Smooth muscle cell of the brain vasculature (primary cell): ENCODE data around the gene SFMBT1.
A peak's percentile ranks its signal among the peaks of the same experiment; 100 is the strongest.

Experiments used
- DNase-seq: peaks from one replicate; pipeline ENCODE4 v3.0.0-alpha.2; 2012; ENCODE audit warnings: low read depth, low spot score

SFMBT1 gene

DNA sequence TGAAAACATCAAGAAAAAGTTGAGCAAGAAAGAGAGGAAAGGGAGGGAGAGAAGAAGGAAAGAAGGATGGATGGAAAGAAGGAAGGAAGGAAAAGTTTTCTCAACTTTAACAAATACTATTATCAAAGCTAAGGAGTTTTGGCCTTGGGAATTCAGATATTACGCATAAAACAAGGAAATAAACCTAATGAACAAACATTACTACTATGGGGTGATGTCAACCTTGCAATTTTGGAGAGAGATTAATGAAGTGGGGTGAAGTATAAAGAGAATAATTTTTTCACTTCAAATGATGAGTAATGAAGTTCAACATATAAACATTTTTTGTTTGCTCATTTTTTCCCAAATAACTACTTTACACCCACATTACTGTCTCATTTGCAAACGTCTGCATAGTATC lies 55.2 kb downstream of the SFMBT1 start:
- no peak for DNase-seq

DNA sequence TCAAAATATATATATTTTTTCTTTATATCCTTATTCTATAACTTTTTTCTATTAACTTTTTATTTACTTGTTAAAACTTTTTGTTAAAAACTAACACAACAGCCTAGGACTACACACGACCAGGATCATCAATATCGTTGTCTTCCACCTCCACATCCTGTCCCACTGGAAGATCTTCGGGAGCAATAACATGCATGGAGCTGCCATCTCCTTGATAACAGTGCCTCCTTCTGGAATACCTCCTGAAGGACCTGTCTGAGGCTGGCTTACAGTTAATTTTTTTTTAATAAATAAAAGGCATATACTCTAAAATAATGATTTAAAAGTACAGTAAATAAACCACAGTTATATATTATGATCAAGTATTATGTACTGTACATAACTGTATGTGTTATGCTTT lies 58.9 kb downstream of the SFMBT1 start:
- no peak for DNase-seq

DNA sequence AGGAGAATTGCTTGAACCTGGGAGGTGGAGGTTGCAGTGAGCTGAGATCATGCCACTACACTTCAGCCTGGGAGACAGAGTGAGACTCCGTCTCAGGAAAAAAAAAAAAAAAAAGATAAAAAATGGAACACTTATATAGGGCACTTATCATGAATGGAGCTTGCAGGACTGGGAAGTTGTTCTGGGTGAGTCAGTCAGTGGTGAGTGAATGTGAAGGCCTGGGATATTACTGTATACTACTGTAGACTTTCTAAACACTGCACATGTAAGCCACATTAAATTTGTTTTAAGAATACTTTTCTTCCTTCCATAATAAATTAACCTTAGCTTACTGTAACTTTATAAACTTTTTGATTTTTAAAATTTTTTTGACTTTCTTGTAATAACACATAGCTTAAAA lies 59.8 kb downstream of the SFMBT1 start:
- DNase-seq = no peak

DNA sequence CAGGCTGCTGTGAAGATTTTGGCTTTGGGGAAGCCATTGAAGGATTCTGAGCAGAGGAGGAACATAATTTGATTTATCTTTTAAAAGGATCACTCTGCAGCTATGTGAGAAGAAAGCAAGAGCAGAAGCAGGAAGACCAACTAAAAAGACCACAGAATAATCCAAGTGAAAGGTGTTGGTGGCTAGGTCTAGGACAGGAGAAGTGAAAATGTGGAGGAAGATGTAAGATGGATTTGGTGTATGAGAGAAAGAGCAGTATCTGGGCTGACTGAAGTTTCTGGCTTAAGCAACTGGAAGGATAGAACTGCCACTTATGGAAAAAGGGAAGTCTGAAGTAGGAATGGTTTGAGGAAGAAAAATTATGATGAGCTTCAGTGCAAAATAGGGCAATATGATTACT lies 62.0 kb downstream of the SFMBT1 start:
- no peak for DNase-seq

DNA sequence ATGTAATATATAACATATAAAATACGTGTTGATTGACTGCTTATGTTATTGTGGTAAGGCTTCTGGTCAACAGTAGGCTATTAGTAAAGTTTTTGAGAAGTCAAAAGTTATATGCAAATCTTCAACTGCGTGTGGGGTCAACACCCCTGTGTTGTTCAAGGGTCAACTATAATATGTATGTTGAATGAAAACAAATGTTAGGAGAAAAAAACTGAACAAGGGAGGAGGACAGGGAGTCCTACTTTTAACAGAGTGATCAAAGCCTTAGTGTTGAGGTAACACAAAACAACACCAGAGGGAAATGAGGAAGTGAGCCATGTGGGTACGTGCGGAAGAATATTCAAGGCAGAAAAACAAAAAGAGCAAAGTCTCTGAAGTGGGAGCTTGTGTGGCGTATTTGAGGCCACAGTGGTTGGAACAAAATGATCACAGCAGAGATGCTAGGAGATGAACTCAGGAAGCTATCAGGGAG lies 62.5 kb downstream of the SFMBT1 start:
- no peak for DNase-seq

DNA sequence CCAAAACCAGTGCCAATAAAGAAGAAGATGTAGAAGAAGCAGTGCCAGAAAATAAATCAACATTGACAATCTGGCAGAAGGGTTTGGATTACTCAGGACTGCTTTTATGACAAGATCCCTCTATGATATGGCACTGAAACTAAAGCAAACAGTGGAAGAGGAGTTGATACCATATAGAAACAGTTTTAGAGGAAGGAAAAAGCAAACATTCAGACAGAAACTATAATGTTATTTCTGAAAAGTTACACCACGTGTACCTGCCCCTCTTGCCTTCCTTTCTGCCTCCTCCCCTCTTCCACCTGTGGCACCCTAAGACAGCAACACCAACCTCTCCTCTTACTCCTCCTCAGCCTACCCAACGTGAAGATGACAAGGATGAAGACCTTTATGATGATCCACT lies 63.0 kb downstream of the SFMBT1 start:
- DNase-seq = no peak

DNA sequence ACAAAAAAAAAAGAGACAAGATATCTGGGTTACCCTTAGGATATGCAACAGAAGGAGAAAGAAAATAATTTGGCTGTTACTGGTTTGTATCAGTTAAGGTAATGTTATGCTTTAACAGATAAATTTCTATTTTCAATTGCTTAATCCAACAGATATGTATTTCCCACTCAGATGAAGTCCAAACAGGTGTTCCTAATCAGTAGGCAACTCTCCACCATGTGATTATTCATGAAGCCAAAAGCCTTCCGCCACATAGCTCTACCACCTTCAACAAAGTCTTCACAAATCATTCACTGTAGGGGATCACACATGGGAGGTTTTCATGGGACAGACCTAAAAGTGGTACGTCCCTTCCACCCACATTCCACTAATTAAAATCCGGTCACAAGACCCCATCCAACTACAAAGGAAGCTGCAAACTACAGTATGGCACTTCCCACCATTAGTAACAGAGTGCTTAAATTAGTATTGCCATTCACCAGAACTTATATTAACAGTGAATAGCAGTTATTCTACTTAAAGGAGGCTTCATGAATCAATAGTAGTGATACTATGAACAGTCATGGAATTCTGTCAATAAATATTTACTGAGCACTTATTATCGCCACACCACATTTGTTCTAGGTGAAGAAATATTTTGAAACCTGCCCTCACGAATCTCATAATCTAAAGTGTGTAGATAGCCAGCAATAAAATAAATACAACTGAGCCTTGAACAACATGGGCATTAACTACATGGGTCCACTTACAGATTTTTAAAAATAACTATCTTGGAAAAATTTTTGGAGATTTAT lies 66.5 kb downstream of the SFMBT1 start:
- no peak for DNase-seq

DNA sequence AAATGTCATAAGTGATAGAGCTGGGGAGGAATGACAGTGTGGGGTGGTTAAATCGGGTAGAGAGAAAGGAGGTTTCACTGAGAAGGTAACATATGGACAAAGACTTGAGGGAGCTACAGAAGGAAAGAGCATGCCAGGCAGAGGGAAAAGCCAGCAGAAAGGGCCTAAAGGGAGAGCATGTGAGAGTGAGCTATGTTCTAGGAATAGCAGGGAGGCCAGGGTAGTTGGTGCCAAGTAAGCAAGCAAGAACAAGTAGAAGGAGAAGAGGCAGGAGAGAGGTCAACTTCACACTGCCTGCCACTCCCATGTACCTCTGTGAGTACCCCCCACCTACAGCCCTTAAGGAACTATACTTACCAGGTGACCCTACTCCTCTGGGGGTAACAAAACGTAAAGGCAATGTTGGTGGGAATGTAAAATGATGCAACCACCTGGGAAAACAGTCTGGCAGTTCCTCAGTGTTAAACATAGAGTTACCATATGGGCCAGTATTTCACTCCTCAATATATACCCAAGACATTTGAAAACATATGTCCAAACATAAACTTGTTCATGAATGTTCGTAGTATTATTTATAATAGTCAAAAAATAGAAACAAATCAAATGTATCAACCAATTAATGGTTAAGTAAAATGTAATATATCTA lies 67.6 kb downstream of the SFMBT1 start:
- DNase-seq = no peak

DNA sequence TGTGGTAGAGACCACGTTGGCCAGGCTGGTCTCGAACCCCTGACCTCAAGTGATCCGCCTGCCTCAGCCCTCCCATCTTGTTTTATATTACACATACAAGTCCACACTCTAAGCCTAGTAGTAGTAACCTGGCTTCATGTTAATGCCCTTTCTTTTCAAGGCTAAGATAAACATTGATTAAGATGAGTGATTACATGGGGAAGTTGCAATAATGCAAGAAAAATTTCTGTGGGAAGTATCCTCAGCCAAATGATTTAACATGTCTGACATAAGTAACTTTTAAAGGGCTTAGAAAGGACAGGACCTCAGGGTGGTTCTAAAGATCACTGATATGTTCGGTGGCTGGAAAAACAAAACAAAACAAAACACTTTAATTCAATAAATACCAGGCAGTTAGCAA lies 72.1 kb downstream of the SFMBT1 start:
- DNase-seq = no peak

DNA sequence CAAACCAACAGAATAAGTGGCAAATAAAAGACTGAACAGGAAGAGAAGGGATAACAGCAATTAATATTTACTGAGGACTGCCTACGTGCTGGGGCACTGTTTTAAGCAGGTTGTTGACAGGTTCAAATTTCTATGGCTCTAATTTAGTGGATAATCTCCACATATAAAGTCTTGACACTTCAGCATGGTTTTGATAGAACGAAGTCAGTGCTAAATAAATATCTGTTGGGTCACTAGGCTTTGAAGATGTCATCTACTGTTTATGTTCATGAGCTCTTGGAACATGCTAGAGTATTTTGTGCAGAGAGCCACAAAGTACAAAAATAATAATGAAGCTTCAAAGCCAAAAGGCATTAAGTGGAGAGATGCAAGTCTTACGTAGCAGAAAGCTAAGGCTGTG lies 74.0 kb downstream of the SFMBT1 start:
- no peak for DNase-seq

DNA sequence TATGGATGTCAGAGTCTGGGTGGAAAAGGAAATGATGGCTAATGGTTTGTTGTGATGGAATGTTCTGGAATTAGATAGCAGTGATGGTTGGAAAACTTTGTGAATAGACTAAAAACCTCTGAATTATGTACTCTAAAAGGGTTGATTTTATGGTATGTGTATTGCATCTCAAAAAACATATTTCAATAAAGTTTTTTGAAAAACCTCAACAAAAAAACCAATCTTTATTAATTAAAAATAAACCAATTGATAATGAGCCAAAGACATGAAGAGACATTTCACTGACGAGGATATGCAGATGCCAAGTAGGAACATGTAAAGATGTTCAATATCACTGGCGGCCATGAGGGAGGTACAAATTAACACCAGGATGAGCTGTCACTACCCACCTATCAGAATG lies 78.5 kb downstream of the SFMBT1 start:
- no peak for DNase-seq

DNA sequence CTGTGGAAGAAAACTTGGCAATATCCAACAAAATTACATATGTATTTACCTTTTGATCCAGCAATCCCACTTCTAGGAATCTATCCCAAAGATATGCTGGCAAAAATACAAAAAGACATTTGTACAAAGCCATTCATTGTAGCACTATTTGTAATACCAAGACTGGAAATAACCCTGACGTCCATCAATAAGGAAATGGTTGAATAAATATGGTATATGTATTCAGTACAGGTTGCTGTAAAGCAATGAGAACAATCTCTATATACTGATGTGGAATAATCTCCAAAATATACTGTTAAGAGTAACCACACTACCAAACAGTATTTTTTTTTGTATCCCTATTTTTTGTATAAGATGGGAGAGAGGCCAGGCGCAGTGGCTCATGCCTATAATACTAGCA lies 83.7 kb downstream of the SFMBT1 start:
- no peak for DNase-seq

DNA sequence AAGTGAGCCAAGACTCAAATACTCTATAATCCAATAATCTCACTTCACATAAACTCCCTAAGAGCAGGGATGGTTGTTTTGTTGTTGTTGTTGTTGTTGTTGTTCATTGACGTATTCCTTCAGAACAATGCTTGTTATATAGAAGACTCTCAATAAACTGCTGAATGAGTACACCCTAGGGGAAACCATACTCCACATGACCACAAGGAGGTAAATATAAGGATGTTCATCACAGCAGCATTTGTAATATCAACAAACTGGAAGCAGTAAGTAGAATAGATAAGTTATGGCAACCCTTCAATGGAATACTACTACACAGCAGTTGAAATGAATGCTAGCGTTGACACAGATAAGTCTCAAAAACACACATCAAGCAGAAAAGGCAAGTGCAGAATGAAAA lies 86.1 kb downstream of the SFMBT1 start:
- no peak for DNase-seq

DNA sequence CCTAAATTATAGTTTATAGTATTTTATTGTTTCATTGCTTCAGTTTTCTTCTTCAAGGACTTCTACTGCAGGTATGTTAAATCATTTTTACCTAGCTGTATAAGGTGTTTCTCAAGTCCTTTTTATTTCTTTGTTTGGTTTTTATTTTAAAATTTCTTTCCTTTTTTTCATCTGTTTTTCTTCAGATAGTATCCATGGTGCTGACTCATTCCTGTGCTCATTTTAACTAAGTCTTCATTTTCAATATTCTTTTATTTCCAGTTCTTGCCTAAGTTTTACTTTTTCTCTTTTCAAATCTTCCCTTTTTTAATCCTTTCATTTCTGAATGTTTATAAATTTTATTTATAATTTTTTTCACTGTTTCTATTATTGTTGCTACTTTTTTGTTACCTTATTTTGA lies 106.3 kb downstream of the SFMBT1 start:
- DNase-seq = no peak

DNA sequence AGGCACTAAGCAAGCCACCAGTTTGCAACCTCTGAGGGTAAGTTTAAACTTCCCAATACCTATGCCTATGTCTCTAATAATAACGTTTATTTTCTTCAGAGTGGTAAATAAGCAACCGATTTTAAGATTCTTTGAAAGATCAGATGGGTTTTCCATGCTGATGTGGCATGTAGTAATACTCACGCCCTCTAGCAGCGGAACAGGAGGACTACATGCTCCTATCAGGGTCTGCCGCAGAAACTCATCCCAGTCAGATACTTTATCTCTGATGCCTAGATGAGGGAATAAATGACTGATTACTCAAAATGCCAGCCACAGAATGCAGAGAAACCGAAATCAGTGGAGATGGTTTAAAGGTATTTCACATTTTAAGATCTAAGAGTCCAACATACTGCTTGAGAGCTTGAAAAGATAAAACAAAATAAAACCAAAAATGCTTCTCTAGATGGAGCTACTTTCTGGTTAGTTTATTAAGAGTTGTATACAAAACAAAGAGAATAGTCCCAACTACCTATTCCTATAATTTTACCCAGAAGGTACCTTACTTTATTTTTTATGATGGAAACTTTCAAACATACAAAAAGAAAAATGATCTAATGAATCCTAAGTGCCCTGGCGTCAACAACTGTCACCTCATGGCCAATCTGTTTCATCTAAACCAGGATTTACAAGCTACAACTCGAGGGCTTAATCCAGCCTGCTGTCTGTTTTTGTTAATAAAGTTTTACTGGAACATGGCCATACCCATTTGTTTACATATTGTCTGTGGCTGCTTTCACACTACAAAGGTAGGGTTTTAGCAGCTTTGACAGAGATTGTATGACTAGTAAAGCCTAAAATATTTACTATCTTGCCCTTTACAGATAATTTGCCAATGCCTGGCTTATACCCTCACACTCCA lies 111.0 kb downstream of the SFMBT1 start:
- peak; percentile 35 for DNase-seq

DNA sequence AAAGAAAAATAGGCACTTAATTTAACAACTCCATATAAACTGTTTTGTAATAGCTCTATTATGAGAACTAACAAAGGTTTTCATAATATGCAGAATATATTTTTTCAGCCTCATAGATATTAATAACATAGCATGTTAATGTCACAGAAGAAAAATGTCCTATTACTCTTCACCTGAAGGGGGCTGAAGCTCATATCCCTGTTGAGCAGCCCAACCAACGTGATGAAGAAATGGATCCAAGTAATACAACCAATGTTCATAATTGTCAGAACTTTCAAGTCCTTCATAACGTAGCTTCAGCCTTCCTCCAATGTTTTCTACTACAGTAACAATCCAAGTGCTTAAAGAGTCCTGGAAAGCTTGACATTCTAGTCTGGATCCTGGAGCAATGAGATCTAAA lies 114.0 kb downstream of the SFMBT1 start:
- DNase-seq = no peak

DNA sequence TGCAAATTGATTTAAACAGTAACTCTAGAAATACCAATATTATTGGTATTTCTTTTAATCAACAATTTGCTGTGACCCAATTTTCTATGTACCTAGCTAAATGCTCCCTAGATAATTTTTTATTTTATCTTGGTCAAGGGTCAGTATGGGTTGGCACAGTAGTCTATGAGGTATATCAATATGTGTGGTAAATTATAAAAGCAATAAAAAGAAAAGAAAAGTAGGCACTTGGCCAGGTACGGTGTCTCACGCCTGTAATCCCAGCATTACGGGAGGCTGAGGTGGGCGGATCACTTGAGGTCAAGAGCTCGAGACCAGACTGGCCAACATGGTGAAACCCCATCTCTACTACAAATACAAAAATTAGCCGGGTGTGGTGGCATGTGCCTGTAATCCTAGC lies 114.5 kb downstream of the SFMBT1 start:
- no peak for DNase-seq

DNA sequence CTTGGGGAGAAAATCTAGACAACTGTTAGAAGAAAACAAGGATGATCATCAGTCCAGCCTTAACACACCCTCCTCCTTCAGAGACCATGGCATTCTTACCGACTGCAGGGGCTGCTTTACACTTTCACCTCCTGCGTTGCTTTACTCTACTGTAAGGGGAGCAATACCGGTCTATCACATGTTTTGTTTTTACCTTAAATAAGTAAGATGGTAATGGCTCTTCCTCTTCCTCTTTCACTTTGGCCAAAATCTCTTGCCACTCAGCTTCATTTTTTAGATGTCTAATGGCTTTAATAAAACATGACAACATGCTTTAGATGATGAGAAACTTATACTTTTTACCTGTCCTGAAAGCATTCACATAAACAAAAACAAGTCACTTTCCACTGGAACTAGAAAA lies 115.1 kb downstream of the SFMBT1 start:
- no peak for DNase-seq

DNA sequence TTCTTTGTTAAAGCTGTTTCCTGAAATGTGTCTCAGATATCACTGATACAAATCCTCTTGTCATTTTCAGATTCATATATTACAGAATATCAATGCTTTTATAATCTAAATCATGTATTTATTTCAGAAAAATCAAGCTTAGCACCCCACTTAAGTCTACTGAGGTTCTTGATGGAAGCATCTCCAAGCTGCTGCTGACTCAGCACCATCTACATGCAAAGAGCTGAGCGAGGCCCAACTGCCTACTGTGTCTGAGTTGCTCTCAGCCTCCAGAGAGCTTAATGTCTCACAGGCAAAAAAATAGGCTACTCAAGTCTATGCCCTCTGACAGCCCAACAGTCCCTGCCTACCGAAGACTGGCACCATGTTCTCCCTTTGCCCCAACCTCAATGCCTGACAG lies 119.3 kb downstream of the SFMBT1 start:
- DNase-seq = no peak

DNA sequence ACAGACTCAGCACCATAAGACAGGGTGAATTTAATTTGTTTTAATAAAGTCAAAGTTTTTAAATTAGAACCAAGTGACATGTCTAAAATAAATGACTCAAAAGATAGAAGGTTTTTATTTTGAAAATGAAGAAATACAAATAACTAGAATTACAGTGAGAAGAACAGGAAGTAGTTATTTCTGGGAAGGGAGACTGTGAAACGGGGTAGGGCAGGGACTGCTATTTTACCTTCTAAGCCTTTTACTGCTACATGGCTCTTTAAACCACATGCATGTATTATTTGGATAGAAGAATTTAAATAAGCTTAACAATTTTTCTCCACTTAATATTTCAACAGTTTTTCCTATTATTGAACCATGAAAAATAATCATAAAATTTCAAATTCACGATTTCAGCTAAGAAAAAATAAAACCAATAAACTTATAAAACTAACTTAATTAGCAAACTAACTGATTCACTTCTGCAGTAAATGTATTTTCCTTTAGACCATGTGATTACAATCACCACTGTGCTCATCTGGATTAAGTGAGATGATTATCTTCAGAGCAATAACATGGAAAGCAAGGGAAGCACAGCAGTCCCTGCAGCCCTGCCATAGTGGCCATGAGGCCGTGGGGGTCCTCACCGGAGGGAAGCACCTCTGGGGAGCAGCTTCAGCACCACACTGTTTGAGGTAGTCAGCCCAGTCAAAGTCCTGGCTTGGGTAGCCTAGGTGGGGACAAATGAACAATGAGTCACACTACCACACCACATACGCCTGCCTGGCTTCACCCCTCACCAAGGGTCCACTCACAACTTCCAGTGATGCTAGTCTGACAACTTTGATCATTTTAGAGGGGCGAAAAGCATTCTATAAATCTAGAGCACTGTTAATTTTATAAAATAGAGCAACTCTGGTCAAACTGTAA lies 120.2 kb downstream of the SFMBT1 start:
- no peak for DNase-seq

DNA sequence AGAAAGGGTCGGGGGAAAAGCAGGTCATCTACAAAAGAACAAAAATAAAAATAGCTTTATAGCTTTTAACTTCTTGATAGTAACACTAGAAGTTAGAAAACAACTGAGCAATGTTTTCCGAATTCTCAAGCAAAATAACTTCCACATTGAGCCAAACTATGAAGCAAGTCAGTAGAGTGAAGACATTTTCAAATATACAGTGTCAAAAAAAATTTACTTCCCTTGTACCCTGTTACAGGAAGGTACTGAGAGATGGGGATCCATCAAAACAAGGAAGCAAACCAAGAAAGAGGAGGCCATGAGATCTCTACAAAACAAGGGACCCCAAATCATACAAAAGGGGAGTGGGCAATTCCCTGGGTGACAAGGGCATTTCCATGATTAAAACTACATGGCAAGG lies 121.9 kb downstream of the SFMBT1 start:
- DNase-seq = no peak
